ENCODE results near the gene HMCN2.
A peak's percentile ranks its signal among the peaks of the same experiment; 100 is the strongest.
"Not testable (repeated sequence)": the region's sequence is repeated elsewhere in the genome, so short reads cannot be mapped to it uniquely, and the experiment has no call there.

The HMCN2 gene

DNA sequence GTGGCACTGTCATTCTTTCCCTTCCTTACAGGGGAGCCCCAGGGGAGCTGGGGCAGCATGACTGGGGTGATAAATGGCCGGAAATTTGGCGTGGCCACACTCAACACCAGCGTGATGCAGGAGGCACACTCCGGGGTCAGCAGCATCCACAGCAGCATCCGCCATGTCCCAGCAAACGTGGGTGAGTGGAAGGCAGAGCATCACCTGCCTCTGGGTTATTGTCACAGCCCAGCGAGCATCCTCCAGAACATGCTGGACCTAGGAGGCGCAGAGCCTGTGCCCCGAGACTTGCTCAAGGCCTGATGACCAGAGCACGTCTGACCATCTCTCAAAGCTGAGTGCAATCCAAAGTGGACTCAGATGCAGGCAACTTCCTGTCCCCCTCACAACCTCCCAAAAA is 157.0 kb downstream of the HMCN2 start:
- no peak for DNase-seq

- DNase-seq: no peak
Observed at GRCh38 chr9:130423272-130423671, 157.7 kb downstream of the HMCN2 start.

GRCh38 chr9:130424595-130425454 is 159.3 kb downstream of the HMCN2 start:
- DNase-seq: no peak

GRCh38 chr9:130425741-130426466 is 160.3 kb downstream of the HMCN2 start:
- DNase-seq: no peak

- DNase-seq: no peak
Observed at GRCh38 chr9:130426467-130426773, 160.9 kb downstream of the HMCN2 start.

- no peak for DNase-seq
Observed at GRCh38 chr9:130426883-130427282, 161.3 kb downstream of the HMCN2 start.

GRCh38 chr9:130427326-130427725 is 161.8 kb downstream of the HMCN2 start:
- DNase-seq: no peak

DNA sequence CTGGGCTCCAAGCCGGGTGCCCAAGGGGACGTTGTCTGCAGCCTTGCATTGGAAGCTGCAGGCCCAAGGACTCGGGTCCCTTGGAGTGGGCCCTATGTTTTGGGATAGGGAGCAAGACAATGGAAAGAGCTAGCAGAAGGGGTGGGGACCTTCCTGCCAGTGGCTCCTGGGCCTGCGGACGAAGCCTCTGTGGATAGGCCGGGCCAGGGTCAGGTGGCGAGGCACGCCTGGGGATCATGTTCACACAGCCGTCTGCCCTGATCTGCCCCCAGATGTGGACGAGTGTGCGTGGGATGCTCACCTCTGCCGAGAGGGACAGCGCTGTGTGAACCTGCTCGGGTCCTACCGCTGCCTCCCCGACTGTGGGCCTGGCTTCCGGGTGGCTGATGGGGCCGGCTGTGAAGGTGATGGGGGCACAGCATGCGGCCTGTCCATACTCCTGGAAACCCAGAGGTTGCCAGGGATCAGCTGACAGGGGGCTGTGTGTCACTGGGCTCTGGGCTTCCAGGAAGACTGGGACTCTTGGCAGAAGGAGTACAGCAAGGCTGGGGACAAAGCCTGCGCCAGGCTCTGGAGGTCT is 162.6 kb downstream of the HMCN2 start:
- no peak for DNase-seq

- DNase-seq: no peak
Observed at GRCh38 chr9:130429381-130429780, 163.8 kb downstream of the HMCN2 start.

GRCh38 chr9:130429831-130430230 is 164.3 kb downstream of the HMCN2 start:
- DNase-seq: no peak

DNA sequence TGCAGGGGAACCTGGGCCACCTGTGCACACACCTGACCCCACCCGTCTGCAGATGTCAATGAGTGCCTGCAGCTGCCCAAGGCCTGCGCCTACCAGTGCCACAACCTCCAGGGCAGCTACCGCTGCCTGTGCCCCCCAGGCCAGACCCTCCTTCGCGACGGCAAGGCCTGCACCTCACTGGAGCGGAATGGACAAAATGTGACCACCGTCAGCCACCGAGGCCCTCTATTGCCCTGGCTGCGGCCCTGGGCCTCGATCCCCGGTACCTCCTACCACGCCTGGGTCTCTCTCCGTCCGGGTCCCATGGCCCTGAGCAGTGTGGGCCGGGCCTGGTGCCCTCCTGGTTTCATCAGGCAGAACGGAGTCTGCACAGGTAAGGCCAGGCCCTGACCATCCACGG is 164.7 kb downstream of the HMCN2 start:
- DNase-seq: no peak

DNA sequence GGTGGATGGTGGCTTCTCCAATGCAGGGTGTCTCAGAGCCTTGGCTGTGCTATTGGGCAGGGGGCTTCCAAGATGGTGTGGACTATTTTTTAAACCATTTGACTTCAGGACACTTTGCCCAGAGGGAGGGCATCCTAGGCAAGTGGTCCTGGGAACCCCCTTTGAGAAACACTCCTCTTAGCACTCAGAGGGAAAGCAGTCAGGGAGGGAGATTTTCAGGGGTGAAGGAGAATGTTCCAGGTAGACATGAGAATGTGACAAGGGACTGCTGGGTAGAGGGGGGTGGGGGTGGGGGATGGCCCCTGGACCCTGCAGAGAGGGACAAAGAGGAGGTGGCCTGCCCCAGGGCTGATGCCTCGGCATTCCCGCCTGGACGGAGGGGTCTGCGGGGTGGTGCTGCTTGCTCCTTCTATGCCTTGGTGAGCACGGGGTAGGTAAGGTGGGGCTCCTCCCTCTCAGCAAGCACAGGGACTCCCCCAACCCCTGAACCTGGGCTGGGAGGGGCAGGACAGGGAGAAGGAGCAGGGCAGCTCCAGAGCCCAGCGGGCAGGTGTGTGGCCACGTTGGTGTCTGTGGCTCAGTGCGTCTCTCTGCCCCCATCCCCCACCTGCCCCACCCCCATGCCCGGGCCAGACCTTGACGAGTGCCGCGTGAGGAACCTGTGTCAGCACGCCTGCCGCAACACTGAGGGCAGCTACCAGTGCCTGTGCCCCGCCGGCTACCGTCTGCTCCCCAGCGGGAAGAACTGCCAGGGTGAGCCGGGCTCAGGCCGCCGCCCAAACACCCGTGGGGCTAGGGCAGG is 165.4 kb downstream of the HMCN2 start:
- no peak for DNase-seq

DNA sequence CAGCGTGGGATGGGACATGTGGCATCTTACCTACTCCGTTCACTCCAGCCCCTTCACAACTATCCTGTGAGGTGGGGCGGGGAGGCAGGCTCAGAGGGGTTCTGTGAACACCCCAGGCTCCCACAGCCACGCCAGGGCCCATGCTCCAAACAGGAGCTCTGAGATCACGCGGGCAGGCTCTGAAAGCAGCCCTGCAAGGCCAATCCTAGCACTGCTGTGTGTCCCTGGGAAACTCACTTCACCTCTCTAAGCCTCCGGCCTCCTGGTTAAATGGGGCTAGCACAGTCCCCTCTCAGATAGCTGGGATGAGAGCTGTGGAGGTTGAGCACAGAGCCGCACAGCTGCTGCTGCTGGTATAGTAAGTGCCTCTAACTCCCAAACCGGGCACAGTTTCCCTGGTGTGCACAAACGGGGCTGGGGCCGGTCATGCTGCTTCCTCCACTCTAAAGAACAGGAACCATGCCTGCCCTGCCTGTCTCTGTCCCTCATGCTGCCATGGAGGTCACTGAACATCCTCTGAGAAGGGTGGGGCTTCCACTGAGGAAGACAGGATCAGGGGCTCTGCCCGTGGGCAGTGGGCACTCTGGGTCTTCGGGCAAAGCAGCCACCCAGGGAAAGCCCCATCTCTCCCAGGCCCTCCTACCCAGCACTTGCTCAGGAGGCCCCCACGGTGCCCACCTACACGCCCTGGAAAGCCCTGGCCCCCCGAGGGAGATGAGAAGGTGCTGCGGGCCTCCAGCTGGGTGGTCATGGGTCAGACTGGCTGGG is 166.2 kb downstream of the HMCN2 start:
- no peak for DNase-seq

DNA sequence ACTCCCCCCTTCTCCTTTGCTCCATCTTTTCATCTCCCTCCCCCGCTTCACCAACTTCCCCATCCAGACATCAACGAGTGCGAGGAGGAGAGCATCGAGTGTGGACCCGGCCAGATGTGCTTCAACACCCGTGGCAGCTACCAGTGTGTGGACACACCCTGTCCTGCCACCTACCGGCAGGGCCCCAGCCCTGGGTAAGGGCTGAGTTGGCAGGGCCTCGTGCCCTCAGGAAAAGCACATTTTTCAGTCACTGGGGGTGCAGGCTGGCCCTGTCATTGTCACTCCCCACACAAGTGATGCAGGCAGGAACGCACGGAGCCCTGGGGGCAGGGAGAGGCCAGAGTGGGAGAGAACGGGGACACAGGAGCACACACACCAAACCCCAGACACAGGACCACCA is 166.8 kb downstream of the HMCN2 start:
- DNase-seq: no peak

DNA sequence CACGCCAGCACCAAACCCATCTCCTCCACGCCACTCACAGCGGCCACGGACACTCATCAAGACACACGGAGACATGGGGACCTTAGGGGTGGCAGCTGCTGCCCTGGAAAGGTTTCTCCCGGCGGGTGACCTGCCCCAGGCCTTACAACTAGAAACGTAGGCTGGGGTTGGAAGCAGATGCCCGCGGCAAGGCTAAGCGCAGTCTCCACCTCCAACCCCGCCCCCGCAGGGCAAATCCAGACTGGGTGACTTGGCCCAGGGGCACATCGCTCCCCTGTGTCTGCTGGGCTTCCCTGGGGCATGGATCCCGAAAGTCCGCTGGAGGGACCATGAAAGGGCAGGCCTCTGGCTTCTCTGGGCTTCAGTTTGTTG is 167.2 kb downstream of the HMCN2 start:
- no peak for DNase-seq

DNA sequence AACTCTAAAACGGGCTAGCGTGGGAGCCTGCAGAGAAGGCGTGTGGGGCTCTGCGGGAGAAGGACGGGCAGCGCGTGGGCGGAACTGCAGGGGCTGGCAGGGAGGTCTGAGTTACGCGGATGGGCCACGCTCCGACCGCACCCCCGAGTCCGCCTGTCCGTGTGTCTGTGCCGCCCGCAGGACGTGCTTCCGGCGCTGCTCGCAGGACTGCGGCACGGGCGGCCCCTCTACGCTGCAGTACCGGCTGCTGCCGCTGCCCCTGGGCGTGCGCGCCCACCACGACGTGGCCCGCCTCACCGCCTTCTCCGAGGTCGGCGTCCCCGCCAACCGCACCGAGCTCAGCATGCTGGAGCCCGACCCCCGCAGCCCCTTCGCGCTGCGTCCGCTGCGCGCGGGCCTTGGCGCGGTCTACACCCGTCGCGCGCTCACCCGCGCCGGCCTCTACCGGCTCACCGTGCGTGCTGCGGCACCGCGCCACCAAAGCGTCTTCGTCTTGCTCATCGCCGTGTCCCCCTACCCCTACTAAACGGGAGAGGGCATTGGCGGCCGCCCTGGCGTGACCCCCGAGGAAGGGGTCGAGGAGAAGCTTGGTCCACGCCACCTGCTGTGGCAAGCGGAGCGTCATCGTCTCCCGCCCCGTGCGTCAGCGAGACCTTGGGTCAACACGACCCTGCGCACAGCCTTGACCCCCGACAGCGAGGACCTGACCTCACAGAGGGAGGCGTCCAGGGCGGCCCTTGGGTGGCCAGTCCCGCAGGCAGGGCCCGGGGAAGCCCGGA is 167.8 kb downstream of the HMCN2 start:
- DNase-seq: peak; percentile 7

DNA sequence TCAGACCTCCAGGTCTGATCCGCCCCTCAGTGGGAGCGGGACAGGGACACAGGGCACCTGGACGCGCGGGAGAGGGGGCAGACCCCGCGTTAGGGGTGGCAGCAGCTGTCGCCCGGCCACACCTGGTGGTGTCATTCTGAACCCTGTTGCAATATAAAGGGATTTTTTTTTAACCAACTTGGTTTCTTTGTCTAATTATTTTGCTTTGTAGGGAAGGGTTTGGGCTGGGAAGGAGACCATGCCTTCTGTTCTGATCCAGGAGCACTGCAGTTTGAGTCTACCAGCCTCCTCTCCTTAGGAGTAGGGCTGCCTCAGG is 168.3 kb downstream of the HMCN2 start:
- DNase-seq: no peak

GRCh38 chr9:130434656-130435055 is 169.1 kb downstream of the HMCN2 start:
- DNase-seq: not testable (repeated sequence)

- no peak for DNase-seq
Observed at GRCh38 chr9:130437011-130437789, 171.6 kb downstream of the HMCN2 start.

DNA sequence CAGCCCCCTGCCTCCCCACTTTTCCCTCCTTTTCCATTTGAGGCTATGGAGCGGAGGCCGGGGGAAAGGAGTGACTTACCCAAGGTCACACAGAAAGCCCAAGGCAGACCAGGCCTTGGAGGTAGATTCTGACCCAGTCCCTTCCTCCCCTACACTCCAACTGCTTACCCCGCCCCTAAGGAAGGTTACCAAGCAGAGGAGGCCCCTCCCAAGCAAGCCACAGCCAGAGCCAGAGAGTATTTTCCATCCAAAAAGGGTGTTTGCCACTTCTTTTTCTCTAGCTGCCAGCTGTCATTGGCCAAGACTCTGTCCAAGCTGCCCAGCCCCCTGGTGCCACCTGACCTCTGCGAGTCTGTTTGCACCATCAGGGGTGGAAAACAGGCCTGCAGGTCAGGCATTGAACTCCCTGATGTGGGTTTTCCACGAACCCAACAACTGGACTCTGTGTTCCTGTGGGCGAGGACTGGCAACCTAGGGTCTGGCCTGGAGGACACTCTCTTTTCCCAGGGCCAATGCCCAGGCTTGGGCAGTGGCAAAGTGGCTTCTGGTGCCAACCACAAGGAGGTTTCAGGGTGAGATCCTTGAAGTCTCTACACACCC is 172.9 kb downstream of the HMCN2 start:
- DNase-seq: no peak

DNA sequence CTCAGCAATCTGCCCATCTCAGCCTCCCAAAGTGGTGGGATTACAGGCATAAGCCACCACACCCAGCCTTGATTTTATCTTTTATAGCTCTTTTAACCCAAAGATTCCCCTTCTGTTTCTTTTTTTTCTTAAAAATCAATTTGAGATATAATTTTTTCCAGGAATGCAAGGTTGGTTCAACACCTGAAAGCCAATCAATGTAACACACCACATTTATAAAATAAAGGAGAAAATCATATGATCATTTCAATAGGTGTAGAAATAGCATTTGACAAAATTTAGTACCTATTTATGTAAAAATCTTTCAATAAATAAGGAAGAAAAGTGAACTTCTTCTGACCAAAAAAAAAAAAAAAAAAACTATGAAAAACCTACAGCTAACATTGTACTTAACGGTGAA is 175.5 kb downstream of the HMCN2 start:
- no peak for DNase-seq

Measured in CD4-positive, alpha-beta T cell treated with Interleukin-17A for 1 hour (primary cell).